IPS DF 4.7 (cell line): ENCODE results near the gene CTRL.

Experiments used
- DNase-seq: peaks from one replicate; pipeline ENCODE4 v3.0.0-alpha.2; 2013; ENCODE audit warnings: low spot score; ENCODE audit errors: extremely low read depth

The CTRL gene

GRCh38 chr16:67963292-67963661 is 31.6 kb upstream of the CTRL start:
- no peak for DNase-seq

GRCh38 chr16:67962135-67962534 is 30.5 kb upstream of the CTRL start:
- no peak for DNase-seq

- DNase-seq = no peak
These were observed 29.9 kb upstream of the CTRL start for GRCh38 chr16:67961551-67961957.

- no peak for DNase-seq
These were observed 28.1 kb upstream of the CTRL start for GRCh38 chr16:67959536-67960329.

GRCh38 chr16:67957622-67958021 is 26.0 kb upstream of the CTRL start:
- DNase-seq = no peak

GRCh38 chr16:67954421-67955196 is 22.9 kb upstream of the CTRL start:
- DNase-seq = no peak

GRCh38 chr16:67953641-67954375 is 22.1 kb upstream of the CTRL start:
- no peak for DNase-seq

- no peak for DNase-seq
These were observed 19.8 kb upstream of the CTRL start for GRCh38 chr16:67951485-67951884.

GRCh38 chr16:67950335-67950843 is 18.7 kb upstream of the CTRL start:
- no peak for DNase-seq

GRCh38 chr16:67949645-67950044 is 18.0 kb upstream of the CTRL start:
- no peak for DNase-seq

GRCh38 chr16:67948015-67948414 is 16.4 kb upstream of the CTRL start:
- DNase-seq = no peak

- no peak for DNase-seq
These were observed 15.4 kb upstream of the CTRL start for GRCh38 chr16:67946966-67947558.

- DNase-seq = no peak
These were observed 14.5 kb upstream of the CTRL start for GRCh38 chr16:67946128-67946569.

- DNase-seq = no peak
These were observed 13.8 kb upstream of the CTRL start for GRCh38 chr16:67945392-67945933.

- DNase-seq = no peak
These were observed 13.2 kb upstream of the CTRL start for GRCh38 chr16:67944690-67945391.

- DNase-seq = no peak
These were observed 12.2 kb upstream of the CTRL start, which contains the start of gene LCAT for GRCh38 chr16:67943619-67944504. Gene LCAT (minus strand): TSS chr16:67944120. CDS start chr16:67944101, 19 bp downstream.

- DNase-seq = no peak
These were observed 11.6 kb upstream of the CTRL start for GRCh38 chr16:67943256-67943618.

- DNase-seq = no peak
These were observed 11.0 kb upstream of the CTRL start for GRCh38 chr16:67942510-67943255.

- no peak for DNase-seq
These were observed 10.5 kb upstream of the CTRL start for GRCh38 chr16:67942200-67942509.
